Heart left ventricle (tissue), 16 donors: ENCODE results near the gene INTS11. TPM values are rescaled to one million over a fixed set of nuclear protein-coding genes. Genes with fewer than 3 reads are reported as not detected.

Experiments
- ATAC-seq, 4 donors: fragments of 200-7000 bp; cut with Tn5 transposase; one replicate each; pipeline ENCODE4 v1.9.1; 2020 to 2022; ENCODE audit warnings: moderate library complexity in 4 of 4, mild to moderate bottlenecking in 3 of 4, moderate number of reproducible peaks in 1 of 4
- DNase-seq, 5 donors: peaks; one replicate each; pipeline ENCODE4 v3.0.0-alpha.2; 2020
- H3K27ac ChIP-seq, 12 donors: fragments of 200-600 bp; sonication (generic) in 4 of 12; one replicate each; pipeline versions ENCODE4 v1.5.0 to v1.8.0; 2016 to 2022; ENCODE audit warnings: mild to moderate bottlenecking in 2 of 12
- H3K27me3 ChIP-seq, 9 donors: fragments of 200-600 bp; sonication (generic) in 2 of 9; one replicate each; pipeline versions ENCODE4 v1.5.1 to v1.8.0; 2016 to 2022; ENCODE audit warnings: mild to moderate bottlenecking in 3 of 9
- H3K36me3 ChIP-seq, 9 donors: fragments of 200-600 bp; sonication (generic) in 2 of 9; one replicate each; pipeline versions ENCODE4 v1.5.0 to v1.8.0; 2018 to 2022; ENCODE audit warnings: mild to moderate bottlenecking in 2 of 9
- H3K4me1 ChIP-seq, 12 donors: fragments of 200-600 bp; sonication (generic) in 4 of 12; one replicate each; pipeline versions ENCODE4 v1.5.0 to v1.8.0; 2016 to 2022; ENCODE audit warnings: mild to moderate bottlenecking in 3 of 12
- H3K4me3 ChIP-seq, 12 donors: fragments of 200-600 bp; sonication (generic) in 4 of 12; one replicate each; pipeline versions ENCODE4 v1.5.0 to v1.8.0; 2017 to 2022; ENCODE audit warnings: mild to moderate bottlenecking in 9 of 12, moderate library complexity in 4 of 12
- H3K9me3 ChIP-seq, 12 donors: fragments of 200-600 bp; sonication (generic) in 4 of 12; one replicate each; pipeline versions ENCODE4 v1.5.0 to v1.8.0; 2016 to 2022; ENCODE audit warnings: mild to moderate bottlenecking in 1 of 12
- CTCF ChIP-seq, 12 donors: fragments of 200-600 bp; sonication (generic) in 4 of 12; IDR thresholded peaks; one replicate each; pipeline versions ENCODE4 v1.5.0 to v1.8.0; 2018 to 2022; ENCODE audit warnings: antibody characterized with exemption in 12 of 12, mild to moderate bottlenecking in 5 of 12
- POLR2A ChIP-seq, 2 donors: fragments of 450-650 bp; IDR thresholded peaks; one replicate each; pipeline ENCODE4 v1.6.1; 2017; ENCODE audit warnings: antibody characterized with exemption in 2 of 2, mild to moderate bottlenecking in 2 of 2, moderate library complexity in 2 of 2
- WGBS, 4 donors: extraction: QIAGEN DNeasy Blood & Tissue Kit in 2 of 4; methylation state at CpG; one replicate each; pipeline versions ENCODE4 v1.1.5 to v1.1.7; 2013 to 2018; 5-methylcytosine and 5-hydroxymethylcytosine counted together
- intact Hi-C, 10 donors: fragments of 100-400 bp; cut with DNase I; formaldehyde crosslinking; loops; one replicate each; pipeline versions ENCODE4 v1.11.1 to v1.14.2; 2022
- polyA plus RNA-seq, 2 donors: library from polyadenylated mRNA; stranded (reverse); fragments of 200-250 nt; gene quantifications; one replicate each; pipeline ENCODE4 v1.2.3, GENCODE V29; 2013
- total RNA-seq, 9 donors: library from RNA; depleted of rRNA in 2 of 9; stranded (reverse); fragments of >200 nt in 2 of 9; fragmentation: NEBNext Ultra II Directional in 3 of 9; extraction: Animal tissue kit (Norgen Biotek cat#: 25700) in 3 of 9; gene quantifications; one replicate each; pipeline versions ENCODE4 v1.1.0 to v1.2.4, GENCODE V29; 2016 to 2023
- donor health status: ischemic (EF 13 %, LVEDD 7.1; RV severe dilation, severe dysfunction).
- donor health status: healthy with polysubstance abuse.
- donor health status: DM: no; HTN: yes; CAD: no.
- donor health status: DM: no; HTN: no; CAD: no.
- donor health status: ischemic (EF 25% LVEDD 6.9; RV normal size, moderate dysfunction).
- donor health status: ischemic (EF 25% LVEDD 5.7; RV mildly dilated, moderate dysfunction).
- donor health status: healthy.
- donor health status: DM: yes; HTN: yes; CAD: no.
- donor health status: ischemic (EF 35%, LVEDD 5.7; RV mildly dilated, moderate dysfunction).
- donor health status: nonischemic (EF 11% LVEDD 7.7; RV severe dilation, severe dysfunction).
- donor health status: DM: yes; HTN: yes; CAD: no.
- donor health status: PGD.
- donor health status: ischemic (EF 29% LVEDD 5.4; RV normal size, mild dysfunction).
- donor health status: nonischemic (EF 23%, LVEDD 6.1; RV moderate dilation, normal function).

INTS11 gene
- total and polyA plus RNA-seq, 11 donors = 46.8 to 117 (median 70.7) TPM

- TF ChIP-seq POLR2A (IDR thresholded peaks at IDR 0.05) = no peak
- no peak for TF ChIP-seq CTCF (IDR thresholded peaks at IDR 0.05)
- Histone ChIP-seq H3K27me3 (no peaks in the 10 kb centered on the region), H3K4me1 (peaks cover 3 to 27% (median 19%) of the 10 kb centered on the region in 12 donors), H3K9me3 (no peaks in the 10 kb centered on the region), H3K27ac (no peak overlapping the region), H3K4me3 (no peak overlapping the region), H3K36me3 (peaks cover 0 to 60% (median 53%) of the 10 kb centered on the region in 9 donors)
- intact Hi-C loops = no loop called here
- DNase-seq = no peak
- ATAC-seq = no peak
- WGBS, 4 donors = 88 to 92% (median 91%) methylated on average over 17 to 22 of the region's 22 CpGs
Measured at GRCh38 chr1:1311107-1312104, 13.1 kb downstream of the INTS11 start.

GRCh38 chr1:1310476-1311053, 13.9 kb downstream of the INTS11 start:
- DNase-seq = no peak
- H3K27me3 ChIP-seq = no peaks in the 10 kb centered on the region
- no peak for TF ChIP-seq POLR2A (IDR thresholded peaks at IDR 0.05)
- TF ChIP-seq CTCF (IDR thresholded peaks at IDR 0.05) = no peak
- intact Hi-C loops = no loop called here
- no peak for ATAC-seq
- no peaks in the 10 kb centered on the region for H3K9me3 ChIP-seq
- no peak overlapping the region for H3K4me3 ChIP-seq
- WGBS, 4 donors = 85 to 91% (median 89%) methylated on average over 18 to 21 of the region's 21 CpGs
- peak overlapping the region in 1 of 12 donors; percentile 96 for H3K27ac ChIP-seq
- H3K36me3 ChIP-seq = peaks cover 0 to 56% (median 49%) of the 10 kb centered on the region in 9 donors
- H3K4me1 ChIP-seq = peaks cover 12 to 36% (median 28%) of the 10 kb centered on the region in 12 donors

GRCh38 chr1:1310109-1310385, 14.4 kb downstream of the INTS11 start:
- peaks cover 17 to 41% (median 33%) of the 10 kb centered on the region in 12 donors for H3K4me1 ChIP-seq
- 86 to 100% (median 89%) methylated on average over 2 to 3 of the region's 3 CpGs for WGBS, 4 donors
- intact Hi-C loops = no loop called here

More at GRCh38 chr1:1310109-1310385, 14.4 kb downstream of the INTS11 start:
- TF ChIP-seq POLR2A (IDR thresholded peaks at IDR 0.05) = no peak
- no peak for TF ChIP-seq CTCF (IDR thresholded peaks at IDR 0.05)
- peak overlapping the region in 1 of 12 donors; percentile 91 for H3K4me3 ChIP-seq
- H3K27ac ChIP-seq = peak overlapping the region in 3 of 12 donors; percentile 93 to 100 (median 96)
- no peak for DNase-seq
- no peaks in the 10 kb centered on the region for H3K9me3 ChIP-seq
- no peak for ATAC-seq
- H3K27me3 ChIP-seq = no peaks in the 10 kb centered on the region
- peaks cover 0 to 54% (median 45%) of the 10 kb centered on the region in 9 donors for H3K36me3 ChIP-seq
